Measurements from ENCODE around the gene RIF1.

RIF1 gene

GRCh38 chr2:151523850-151524249 lies 114.1 kb downstream of the RIF1 start:
- no peak for DNase-seq (ENCODE audit: low read depth)

- no peak for DNase-seq (ENCODE audit: low read depth)
These were observed 116.2 kb downstream of the RIF1 start for GRCh38 chr2:151525821-151526373.

- DNase-seq (ENCODE audit: low read depth): no peak
These were observed 116.9 kb downstream of the RIF1 start for GRCh38 chr2:151526572-151527090.

Data from stimulated activated CD8-positive, alpha-beta memory T cell treated with anti-CD3 and anti-CD28 coated beads, Interleukin-12 subunit alpha, Interleukin-12 subunit beta, amount 100 ng/mL, for 4 hours (primary cell).